Activated CD4-positive, alpha-beta T cell treated with anti-CD3 and anti-CD28 coated beads, Interleukin-10, Interleukin-2, amounts not matched to agents 100 ng/mL and 50 ng/mL, durations not matched to agents 16 hours and 8 hours (primary cell): ENCODE data around the gene TUBB1.
"Not testable (repeated sequence)": the region's sequence is repeated elsewhere in the genome, so short reads cannot be mapped to it uniquely, and the experiment has no call there.

Source experiments
- DNase-seq: peaks from one replicate; pipeline ENCODE4 v3.0.0-alpha.2; 2020

Gene TUBB1

DNA sequence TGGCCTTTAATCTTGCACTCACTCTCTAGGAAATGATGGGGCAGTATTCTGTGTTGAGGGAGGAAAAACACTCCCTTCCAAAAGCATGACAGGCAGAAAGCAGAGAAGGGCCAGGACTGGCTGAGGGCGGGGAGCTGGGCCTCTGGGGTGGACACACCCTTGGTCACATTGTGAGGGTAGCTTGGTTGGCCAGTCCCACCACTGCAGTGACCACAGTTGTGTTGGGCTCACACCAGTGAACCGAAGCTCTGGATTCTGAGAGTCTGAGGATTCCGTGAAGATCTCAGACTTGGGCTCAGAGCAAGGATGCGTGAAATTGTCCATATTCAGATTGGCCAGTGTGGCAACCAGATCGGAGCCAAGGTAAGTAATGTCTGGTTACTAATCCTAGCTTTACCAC is at the start of gene TUBB1:
Gene TUBB1, plus strand, starts transcription at position 213 of the 400 bp plus-strand sequence. Its CDS starts 94 bp downstream, at position 307.
- no peak for DNase-seq

DNA sequence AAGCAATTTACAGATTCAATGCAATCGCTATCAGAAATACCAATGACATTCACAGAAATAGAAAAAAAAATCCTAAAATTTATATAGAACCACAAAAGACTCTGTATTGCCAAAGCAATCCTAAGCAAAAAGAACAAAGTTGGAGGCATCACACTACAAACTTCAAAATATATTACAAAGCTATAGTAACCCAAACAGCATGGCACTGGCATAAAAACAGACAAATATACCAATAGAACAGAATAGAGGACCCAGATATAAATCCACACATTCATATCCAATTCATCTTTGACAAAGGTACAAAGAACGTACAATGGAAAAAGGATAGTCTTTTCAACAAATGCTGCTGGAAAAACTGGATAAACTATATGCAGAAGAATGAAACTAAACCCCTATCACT is 49.8 kb upstream of the TUBB1 start:
- DNase-seq, result no peak

DNA sequence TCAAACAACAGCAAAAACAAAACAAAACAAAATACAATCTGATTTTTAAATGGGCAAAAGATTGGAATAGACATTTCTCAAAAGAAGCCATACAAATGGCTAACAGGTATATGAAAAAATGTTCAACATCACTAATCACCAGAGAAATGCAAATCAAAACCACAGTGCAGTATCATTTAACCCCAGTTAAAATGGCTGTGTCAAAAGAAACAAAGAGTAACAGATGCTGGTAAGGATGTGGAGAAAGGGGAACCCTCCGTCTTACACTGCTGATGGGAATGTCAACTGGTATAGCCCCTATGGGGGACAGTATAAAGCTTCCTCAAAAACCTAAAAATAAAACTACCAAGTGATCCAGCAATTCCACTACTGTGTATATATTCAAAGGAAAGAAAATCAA is 49.1 kb upstream of the TUBB1 start:
- no peak for DNase-seq

DNA sequence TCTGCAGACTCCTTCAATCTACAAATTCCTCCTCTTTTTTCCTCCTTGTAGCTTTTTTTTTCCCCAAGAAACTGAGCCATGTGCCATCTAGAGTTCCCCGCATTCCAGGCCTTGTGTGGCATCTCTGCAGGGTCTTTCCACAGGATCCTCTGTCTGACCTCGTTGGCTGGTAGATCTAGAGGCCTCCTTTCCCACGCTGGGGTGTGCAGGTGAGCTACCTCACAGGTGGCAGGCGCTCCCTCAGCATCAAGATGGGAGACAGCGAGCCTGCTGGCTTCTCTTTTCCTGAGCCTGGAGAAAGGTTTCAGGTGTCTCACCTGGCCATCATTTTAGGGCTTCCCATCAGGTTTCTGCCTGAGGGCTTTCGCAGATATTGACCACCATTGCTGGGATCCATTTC is 47.8 kb upstream of the TUBB1 start:
- no peak for DNase-seq

DNA sequence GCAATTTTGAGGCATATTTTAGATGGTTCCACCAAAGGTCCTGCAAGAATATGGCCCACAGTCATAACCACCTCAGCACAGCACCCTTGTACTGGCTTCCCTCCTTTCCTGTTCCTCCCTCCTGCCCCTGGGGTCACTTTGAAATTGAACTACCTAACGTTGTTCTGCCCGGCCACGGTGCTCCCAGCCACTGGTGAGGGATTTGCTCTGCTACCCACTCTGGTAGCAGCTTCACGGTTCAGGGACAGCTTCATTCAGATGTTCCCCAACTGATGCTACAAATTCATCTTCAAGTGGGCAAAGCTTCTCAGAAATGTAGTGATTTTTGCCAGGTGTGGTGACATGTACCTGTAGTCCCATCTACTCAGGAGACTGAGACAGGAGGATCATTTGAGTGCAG is 46.0 kb upstream of the TUBB1 start:
- DNase-seq, result no peak

DNA sequence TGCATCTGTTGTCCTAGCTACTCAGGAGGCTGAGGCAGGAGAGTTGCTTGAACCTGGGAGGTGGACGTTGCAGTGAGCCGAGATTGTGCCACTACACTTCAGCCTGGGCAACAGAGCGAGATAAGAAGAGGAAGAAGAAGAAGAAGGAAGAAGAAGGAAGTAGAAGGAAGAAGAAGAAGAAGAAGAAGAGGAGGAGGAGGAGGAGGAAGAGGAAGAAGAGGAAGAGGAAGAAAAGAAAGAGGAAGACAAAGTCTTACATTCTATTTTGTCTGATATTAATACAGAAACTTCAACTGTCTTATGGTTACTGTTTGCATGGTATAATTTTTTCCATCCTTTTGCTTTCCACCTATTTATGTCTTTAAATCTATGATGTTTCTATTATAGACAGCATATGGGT is 45.4 kb upstream of the TUBB1 start:
- DNase-seq, result no peak

DNA sequence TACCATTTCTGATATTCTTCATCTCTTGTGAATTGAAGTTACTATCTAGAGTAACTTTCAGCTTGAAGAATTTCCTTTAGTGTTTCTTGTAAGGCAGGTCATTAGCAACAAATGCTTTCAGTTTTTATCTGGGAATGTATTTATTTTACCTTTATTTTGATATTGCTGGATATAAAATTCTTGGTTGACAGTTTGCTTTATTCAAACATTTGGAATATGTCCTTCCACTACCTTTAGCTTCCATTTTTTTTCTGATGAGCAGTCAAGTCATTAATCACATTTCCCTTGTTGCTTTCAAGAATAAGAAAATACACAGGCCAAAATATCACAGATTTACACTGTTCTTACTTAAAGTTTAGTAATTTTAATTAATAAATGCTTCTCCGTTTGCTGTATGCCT is 43.9 kb upstream of the TUBB1 start:
- no peak for DNase-seq

DNA sequence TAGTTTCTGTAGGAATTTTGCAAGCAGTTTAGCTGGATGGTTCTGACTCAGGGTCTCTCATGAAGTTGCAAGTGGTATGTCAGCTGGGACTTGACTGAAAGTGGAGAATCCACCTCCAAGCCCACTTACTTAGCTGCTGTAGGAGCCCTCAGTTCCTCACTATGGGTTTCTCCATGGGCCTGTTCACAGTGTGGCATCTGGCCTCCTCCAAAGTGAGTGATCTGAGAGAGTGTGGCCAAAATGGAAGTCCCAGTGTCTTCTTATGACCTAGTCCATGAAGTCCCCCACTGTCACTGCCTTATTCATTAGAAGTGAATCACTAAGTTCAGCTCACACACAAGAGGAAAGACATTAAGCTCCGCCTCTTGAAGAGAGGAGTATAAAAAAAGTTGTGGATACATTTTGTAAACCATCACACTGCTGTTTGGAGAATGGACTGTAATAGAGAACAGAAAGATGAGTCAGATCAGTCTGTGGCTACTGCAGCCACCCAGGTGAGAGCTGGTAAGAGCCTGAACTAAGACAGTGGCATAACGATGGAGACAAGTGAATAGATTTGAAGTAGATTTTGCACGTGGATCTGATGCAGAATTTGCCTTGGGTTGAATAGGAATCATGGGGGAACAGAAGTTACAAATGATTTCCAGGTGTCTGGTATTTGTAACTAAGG is 43.0 kb upstream of the TUBB1 start:
- no peak for DNase-seq

DNA sequence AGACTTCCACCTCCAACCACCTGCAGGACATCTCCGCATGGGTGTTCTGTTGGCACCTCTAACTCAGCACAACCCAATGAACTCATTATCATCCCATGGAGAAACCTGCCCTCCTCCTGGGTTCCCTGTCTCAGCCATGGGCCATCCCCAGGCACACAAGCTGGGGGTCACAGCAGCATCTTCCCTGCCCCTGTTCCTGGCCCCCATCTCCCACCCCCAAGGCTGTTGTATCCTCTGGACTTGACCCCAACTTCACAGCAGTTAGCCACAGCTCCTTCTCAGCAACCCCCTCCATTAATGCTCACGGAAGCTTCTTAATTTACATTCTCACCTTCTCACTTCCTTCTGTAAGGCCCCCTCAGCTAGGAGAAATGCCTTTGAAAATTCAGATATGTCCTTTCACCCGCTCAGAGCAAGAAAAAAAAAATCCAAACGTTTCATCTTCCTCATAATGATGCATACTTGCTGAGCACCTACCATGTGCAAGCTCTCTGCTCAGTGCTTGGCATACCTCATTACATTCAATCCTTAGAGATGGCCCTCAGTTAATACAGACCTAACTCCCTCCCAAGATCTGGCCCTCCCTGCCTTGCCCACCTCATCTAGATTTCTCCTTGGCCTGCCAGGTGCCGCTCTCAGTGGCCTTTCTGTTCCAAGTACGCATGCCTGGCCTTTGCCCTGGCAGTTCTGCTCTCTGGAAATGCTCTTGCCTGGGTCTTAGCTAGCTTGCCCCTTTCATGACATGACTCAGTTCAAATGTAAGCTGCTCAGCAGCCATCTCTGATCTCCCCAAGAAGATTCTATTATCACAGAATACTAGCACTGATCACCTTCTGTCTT is 40.7 kb upstream of the TUBB1 start:
- no peak for DNase-seq

DNA sequence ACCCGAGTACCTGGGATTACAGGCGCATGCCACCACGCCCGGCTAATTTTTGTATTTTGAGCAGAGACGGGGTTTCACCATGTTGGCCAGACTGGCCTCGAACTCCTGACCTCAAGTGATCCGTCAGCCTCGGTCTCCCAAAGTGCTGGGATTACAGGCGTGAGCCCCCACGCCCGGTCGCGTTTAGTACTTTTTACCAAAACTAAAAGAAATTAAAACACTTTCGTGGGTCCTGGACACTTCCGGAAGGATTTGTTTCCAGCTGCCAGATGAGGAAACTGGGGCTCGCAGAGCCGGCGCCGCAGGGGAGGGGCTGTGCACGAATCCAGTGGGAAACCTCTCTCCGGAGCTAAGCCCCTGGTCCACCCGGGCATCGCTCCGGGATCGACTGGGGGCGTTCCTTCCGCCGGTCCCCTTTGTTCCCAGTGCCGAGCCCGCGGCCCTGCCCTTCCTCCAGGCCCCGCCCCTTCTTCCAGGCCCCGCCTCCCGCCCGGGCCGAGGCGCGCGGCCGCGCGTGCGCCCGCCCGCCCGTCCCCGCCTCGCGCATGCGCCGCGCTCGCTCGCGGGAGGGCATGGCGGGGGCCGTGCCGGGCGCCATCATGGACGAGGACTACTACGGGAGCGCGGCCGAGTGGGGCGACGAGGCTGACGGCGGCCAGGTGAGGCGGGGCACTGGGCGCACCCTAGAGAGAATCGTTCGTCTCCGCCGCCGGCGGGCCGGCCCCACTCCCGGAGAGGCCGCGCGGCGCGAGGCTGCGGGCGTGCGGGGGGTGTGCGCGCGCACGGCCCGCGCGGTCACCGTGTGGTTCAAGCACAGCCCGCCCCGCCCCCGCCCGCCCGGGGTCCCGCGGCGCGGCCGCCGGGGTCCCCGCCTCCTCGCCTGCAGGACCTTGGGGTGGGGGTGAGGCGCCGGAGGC is 38.3 kb upstream of the TUBB1 start, which contains the start of gene NELFCD:
Gene NELFCD, plus strand, starts transcription at position 546 of the 917 bp plus-strand sequence. Its CDS starts 54 bp downstream, at position 600.
- DNase-seq, result peak; percentile 93

DNA sequence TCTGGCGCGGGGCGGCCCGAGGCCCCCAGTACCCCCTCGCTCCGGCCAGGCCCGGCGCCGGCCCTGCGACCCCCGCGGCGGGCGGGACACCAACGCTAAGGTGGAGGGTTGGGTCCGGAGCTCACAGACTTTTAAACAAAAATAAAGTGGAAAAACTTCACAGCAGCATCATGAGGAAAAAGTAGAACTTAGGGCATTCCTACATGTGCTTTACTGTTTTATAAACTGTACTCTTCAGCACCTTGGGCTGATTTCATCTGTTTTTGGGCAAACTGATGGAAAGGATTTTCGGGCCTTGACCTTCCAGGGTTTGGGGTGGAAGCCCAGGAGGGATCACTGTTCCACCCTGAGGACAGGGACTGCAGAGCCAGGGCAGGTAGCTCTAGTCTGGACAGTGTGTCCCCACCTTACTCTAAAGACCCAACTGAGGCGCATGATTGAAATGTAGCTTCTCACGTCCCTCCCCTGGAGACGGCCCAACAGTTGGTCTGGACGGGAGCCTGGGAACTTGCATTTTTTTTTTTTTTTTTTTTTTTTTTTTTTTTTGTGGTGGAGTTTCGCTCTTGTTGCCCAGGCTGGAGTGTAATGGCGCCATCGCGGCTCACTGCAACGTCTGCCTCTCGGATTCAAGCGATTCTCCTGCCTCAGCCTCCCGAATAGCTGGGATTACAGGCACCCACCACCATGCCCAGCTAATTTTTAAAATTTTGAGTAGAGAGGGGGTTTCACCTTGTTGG is 37.4 kb upstream of the TUBB1 start:
- DNase-seq, result peak; percentile 31

DNA sequence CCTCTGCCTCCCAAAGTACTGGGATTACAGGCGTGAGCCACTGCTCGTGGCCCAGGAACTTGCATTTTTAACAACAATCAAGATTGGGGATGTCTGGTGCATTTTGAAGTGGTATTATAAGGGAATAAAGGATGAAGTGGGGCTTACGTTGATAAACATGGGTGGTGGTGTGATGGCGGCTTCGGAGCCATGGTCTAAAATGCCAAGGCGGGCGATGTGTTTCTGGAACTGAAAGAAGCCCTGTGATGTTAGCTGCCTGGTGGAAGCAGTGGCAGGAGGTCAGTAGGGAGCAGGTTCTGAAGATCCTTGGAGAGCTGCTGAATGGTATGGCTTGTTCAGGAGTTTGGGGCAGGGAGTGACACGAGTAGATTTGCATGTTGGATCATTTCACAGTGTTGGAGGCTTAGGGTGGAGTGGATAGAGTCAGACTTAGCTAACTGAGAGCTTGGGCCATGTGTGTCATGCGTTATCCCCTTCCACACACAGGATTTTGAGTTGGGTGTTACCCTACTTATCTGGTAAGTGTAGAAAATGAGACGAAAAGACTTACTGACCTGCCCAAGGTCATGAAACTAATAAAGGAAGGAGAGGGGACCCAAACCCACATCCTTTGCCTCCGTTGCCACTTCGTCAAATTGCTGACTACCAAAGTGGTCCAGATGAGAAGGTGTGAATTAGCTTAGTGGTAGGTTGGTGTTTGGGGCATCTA is 36.7 kb upstream of the TUBB1 start:
- peak; percentile 61 for DNase-seq

DNA sequence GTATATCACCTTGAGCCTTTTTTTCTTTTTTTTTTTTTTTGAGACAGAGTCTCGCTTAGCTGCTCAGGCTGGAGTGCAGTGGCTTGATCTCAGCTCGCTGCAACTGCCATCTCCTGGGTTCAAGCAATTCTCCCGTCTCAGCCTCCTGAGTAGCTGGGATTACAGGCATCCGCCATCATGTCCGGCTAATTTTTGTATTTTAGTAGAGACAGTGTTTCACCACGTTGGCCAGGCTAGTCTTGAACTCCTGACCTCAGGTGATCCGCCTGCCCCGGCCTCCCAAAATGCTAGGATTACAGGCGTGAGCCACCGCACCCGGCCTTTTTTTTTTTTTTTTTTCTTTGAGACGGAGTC is 36.1 kb upstream of the TUBB1 start:
- DNase-seq, result not testable (repeated sequence)

DNA sequence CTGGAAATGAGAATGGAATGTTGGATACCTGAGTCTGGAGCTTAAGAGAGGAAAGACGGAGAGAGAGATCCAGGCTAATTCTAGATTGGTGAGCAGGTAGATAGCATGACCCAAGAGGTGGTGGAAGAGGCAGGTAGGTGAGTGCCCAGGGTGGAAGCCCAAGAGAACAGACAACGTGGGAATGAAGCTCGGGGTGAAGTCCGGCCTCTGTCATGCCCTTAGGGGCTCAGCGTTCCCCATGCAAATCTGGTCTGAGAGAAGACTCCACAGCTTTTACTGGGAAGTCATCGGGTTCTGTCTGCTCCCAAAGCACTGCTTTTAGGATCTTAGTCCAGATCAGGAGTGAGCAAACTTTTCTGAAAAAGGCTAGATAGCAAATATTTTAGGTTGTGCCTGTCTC is 34.5 kb upstream of the TUBB1 start:
- DNase-seq, result no peak

DNA sequence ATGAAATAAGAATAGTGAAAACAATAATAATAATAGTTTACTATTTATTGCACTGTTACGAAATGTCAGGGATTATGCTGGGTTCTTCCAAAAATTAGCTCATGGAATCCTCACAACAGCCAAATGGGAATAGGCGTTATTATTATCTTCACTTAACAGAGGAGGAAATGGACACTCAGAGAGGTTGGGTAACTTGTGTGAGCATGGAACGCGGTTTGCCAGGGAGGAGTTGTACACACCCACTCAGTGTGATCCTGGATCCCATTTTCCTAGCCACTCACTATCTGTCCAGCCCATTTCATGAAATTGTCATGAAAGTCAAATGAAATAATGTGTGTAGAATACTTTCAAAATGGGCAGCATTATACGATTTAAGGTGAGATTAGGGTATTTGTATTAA is 33.6 kb upstream of the TUBB1 start:
- DNase-seq, result no peak

DNA sequence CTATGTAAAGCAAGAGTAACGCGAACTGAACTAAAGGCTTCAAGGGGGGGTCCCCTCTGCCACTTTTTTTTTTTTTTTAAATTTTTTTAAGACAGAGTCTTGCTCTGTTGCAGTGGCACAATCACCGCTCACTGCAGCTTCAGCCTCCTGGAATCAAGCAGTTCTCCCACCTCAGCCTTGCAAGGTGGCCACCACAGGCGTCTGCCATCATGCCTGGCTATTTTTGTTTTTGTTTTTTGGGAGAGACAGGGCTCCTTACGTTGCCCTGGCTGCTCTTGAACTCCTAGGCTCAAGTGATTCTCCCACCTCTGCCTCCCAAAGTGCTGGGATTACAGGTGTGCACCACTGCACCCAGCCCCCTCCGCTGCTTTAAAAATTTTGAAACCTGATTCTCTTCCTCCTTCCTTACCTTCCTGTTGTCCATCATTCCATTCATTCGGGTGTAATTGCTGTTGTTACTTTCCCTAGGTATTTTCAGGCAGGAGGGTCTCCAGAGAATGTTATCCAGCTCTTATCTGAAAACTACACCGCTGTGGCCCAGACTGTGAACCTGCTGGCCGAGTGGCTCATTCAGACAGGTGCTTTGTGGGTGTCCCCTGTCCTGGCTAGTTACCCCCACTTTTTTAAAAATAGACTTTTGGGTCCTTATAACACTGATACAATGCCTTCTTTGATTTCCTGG is 32.8 kb upstream of the TUBB1 start:
- DNase-seq, result no peak

DNA sequence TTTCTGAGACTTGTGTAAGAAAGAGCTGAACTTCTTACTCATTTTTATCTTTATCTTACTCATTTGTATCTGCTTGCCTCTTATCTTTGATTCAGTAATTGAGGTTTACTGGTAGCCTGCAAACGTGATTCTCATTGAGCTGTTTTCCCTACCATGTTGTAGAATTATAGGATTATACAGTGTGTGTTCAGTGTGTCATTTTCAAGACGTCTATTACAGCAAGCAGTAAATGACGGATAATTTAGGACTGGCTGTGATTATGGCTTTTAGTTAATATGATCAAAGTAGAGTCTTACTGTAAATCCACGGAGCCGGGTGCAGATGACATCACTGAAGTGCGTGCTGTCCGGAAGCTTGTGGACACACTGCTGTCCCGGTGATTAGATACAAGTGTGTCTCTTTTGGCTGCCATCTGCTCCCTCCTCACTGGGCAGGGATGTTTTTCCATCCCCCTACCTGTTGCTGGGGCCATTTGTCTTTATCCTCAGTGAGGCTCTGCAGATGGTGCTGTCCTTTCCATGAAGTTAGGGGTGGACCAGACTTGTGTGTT is 32.2 kb upstream of the TUBB1 start:
- DNase-seq, result peak; percentile 52

DNA sequence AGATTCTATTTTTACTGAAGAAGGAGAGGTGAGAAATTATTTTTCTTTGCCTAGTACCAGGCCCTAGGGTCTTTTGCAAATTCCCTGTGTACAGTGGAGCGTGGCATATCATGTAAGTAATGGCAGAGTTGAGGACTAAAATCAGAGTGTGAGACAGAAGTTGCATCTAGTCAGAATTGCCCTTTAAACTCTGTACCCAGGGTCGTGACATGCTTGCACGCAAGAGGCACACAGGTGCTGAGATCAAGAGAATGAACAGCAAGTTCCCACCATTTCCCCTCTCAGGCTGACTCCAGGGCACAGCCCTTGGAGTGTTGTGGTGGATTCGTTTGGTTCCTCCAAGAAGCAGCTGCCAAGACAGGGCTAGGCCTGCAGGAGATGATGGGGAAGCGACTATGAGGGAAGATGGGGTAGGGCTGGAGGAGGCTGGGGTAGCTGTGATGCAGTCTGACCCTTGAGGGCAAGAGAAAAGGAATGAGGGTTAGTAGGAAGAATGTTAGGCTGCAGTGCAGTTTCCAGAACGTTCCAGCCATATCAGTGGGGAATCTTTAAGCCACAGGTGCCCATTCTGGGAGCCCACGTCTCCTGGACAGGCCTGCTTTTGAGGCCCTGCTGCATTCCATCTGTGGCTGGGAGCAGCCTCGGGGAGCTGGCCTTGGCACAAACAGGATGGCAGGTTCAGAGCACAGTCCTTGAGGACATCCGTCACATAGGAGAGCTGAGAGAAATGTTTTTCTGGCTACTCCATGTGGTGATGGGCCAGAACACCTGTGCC is 31.3 kb upstream of the TUBB1 start:
- DNase-seq, result no peak

DNA sequence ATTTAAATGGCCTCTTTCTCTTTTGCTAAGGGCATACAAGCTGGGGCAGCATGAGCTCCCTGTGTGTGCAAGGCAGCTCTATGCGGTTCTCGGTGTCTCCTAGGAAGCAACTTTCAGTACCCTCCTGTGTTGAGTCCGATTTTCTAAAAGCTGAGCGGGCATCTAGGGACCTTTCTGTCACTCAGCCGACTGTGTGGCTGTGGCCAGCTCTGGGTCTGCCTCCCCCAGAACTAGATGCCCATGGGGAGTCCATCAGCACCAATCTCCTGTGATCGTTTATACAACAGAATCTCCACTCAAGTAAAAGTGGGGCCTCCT is 30.7 kb upstream of the TUBB1 start:
- no peak for DNase-seq

DNA sequence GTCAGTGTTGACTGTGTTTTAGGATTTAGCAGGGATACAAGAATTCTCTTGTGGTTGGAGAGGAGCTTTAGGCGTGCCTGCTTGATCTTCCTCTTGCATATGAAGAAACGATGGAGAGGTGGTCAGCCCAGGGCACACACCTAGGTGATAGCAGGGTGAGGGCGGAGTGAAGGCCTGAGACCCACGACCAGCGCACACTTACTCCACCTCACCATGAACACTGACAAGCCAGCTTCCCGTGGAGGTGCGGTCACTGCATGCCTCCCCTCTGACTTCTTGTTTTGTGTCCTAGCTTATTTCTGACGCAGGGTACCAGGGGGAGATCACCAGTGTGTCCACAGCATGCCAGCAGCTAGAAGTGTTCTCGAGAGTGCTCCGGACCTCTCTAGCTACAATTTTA is 30.0 kb upstream of the TUBB1 start:
- no peak for DNase-seq
